Measurements from ENCODE around the gene SLX4IP. TPM values are rescaled to one million over a fixed set of nuclear protein-coding genes. Genes with fewer than 3 reads are reported as not detected.

Gene SLX4IP
- total and polyA plus RNA-seq, 3 experiments from 2014 or later, result 1.5 to 8.0 (median 7.0) TPM

DNA sequence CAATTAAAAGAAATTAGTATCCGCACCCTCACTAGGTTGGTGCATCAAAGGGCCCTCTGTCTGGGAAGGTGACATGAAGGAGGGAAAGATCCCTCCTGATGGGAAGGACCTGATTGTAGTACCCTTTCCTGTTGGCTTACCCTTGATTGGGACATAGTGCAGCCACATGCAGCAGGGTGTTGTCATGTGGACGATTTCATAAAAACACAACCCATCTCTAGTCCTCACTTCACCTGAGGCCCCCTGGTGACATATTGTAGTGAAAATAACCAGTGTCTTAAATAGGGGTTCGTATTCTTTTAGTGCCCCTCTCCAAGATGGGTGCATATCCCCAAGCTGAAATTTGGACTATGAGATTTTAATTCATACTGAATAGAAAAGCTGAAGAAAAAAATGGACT, 97.3 kb downstream of the SLX4IP start:
- POLR2A ChIA-PET, result no interaction called here
- no peak overlapping the region for H3K4me3 Mint-ChIP-seq
- Histone ChIP-seq H3K27ac (ENCODE audit: low read depth, low read length) (no peak overlapping the region), H3K4me3 (ENCODE audit: low read length) (no peak overlapping the region), H3K27me3 (ENCODE audit: insufficient read depth, low read length, poor library complexity, severe bottlenecking) (no peaks in the 10 kb centered on the region), H3K4me1 (ENCODE audit: insufficient read depth, low read length) (no peaks in the 10 kb centered on the region), H3K36me3 (ENCODE audit: insufficient read depth, low read length) (no peaks in the 10 kb centered on the region), H3K9me3 (ENCODE audit: low read length) (no peaks in the 10 kb centered on the region)
- peaks cover 0 to 11% (median 6%) of the 10 kb centered on the region in 3 donors for H3K36me3 Mint-ChIP-seq
- H3K27ac Mint-ChIP-seq, result no peak overlapping the region
- peaks cover 3 to 11% (median 5%) of the 10 kb centered on the region in 3 donors for H3K4me1 Mint-ChIP-seq
- H3K9me3 Mint-ChIP-seq, result no peaks in the 10 kb centered on the region
- no peaks in the 10 kb centered on the region for H3K27me3 Mint-ChIP-seq
- no peak for DNase-seq
- CTCF ChIA-PET, result interaction anchor here (2.0 kb wide), 1 partner anchor 10 kb away, joined by 7 read pairs; no protein-coding TSS in a partner anchor

DNA sequence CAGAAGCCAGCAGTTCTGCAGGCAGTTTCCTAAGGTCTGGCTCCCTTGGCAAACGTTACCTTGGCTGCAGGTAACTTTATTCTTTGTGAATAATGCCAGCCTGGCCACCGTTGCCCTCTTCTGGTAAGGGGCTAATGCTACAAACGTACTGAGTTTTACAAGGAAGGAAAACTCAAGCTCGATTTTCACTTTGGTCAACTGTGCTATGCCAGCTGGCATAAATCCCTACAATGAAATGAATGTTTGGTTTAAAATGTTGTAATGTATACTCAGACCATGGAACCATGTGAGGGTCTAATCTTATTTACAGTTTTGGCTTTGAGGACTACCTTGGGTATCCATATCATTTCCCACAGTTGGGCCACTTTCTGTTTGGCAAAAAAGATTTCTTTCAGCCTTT, 101.4 kb downstream of the SLX4IP start:
- Mint-ChIP-seq H3K4me1 (peaks cover 16 to 26% (median 21%) of the 10 kb centered on the region in 3 donors), H3K27me3 (no peaks in the 10 kb centered on the region), H3K36me3 (peaks cover 0 to 6% (median 6%) of the 10 kb centered on the region in 3 donors), H3K9me3 (no peaks in the 10 kb centered on the region), H3K27ac (no peak overlapping the region), H3K4me3 (no peak overlapping the region)
- POLR2A ChIA-PET, result interaction anchor here (1.0 kb wide), 1 partner anchor 103 kb away, joined by 3 read pairs; the partner anchor contains the start of gene MKKS
- H3K9me3 ChIP-seq (ENCODE audit: low read length), result no peaks in the 10 kb centered on the region
- H3K36me3 ChIP-seq (ENCODE audit: insufficient read depth, low read length), result no peaks in the 10 kb centered on the region
- peaks cover 10% of the 10 kb centered on the region for H3K4me1 ChIP-seq (ENCODE audit: insufficient read depth, low read length)
- no peaks in the 10 kb centered on the region for H3K27me3 ChIP-seq (ENCODE audit: insufficient read depth, low read length, poor library complexity, severe bottlenecking)
- peak in 2 of 5 donors; percentile 4 to 50 for DNase-seq
- no peak overlapping the region for H3K4me3 ChIP-seq (ENCODE audit: low read length)
- H3K27ac ChIP-seq (ENCODE audit: low read depth, low read length), result no peak overlapping the region
- CTCF ChIA-PET, result interaction anchor here (0.7 to 2.1 kb wide), 4 partner anchors 14 to 59 kb away, joined by 3 to 6 read pairs (median 3); no protein-coding TSS in a partner anchor

DNA sequence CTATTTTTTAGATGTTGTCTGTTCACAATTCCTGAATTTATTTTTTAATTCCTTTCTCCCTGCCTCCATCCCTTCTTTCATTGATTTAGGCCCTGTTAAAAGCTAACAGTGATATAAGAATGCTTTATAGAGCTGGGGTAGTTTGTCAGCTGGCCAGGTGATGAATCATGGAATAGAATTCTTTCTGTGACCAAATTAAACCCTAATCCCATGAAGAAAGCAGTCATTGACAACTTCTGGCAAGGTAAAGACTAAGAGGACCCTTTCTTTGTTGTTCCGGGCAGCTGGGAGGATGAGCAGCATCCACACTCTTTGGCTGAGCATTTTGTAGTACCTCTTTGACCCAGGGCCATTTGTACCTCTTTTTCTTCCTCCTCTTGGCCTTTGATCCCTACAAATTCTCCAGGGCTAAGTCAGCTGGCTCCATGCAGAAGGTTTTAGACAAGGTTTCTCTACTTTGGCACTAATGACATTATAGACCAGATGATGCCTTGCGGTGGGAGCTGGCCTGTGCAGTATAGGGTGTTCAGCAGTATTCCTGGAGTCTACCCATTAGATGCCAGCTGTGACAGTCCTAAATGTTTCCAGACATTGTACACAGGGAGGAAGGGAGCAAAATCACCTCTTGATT, 102.9 kb downstream of the SLX4IP start:
- Mint-ChIP-seq H3K4me1 (peaks cover 19 to 34% (median 23%) of the 10 kb centered on the region in 3 donors), H3K9me3 (no peaks in the 10 kb centered on the region)

DNA sequence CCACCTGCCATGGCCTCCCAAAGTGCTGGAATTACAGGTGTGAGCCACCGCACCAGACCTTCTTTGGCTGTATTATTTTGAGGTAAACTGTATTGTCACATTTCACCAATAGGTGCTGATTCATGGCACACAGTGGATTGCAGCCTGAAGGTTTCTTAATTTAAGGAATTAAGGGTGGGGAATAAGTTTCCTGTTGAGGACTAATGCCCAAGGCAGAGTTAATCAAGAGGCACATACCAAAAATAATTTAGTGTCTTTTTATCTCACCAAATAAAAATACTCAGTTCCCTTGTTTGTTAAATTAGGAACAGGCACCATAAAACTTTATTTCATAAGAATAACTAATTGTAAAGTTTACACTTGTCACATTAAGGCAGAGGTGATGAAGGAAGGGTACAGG, 103.7 kb downstream of the SLX4IP start:
- H3K4me3 ChIP-seq (ENCODE audit: low read length), result no peak overlapping the region
- peaks cover 19 to 34% (median 23%) of the 10 kb centered on the region in 3 donors for H3K4me1 Mint-ChIP-seq
- H3K9me3 ChIP-seq (ENCODE audit: low read length), result no peaks in the 10 kb centered on the region
- H3K27me3 Mint-ChIP-seq, result no peaks in the 10 kb centered on the region
- CTCF ChIA-PET, result no interaction called here
- no peaks in the 10 kb centered on the region for H3K27me3 ChIP-seq (ENCODE audit: insufficient read depth, low read length, poor library complexity, severe bottlenecking)
- no peak overlapping the region for H3K27ac ChIP-seq (ENCODE audit: low read depth, low read length)
- no peaks in the 10 kb centered on the region for H3K9me3 Mint-ChIP-seq
- H3K4me3 Mint-ChIP-seq, result no peak overlapping the region
- H3K27ac Mint-ChIP-seq, result peak overlapping the region in 2 of 8 donors; percentile 2 to 63
- POLR2A ChIA-PET, result interaction anchor here (0.6 kb wide), 1 partner anchor 107 kb away, joined by 3 read pairs; no protein-coding TSS in a partner anchor
- DNase-seq, result no peak
- peaks cover 3 to 13% (median 4%) of the 10 kb centered on the region in 3 donors for H3K36me3 Mint-ChIP-seq
- peaks cover 10% of the 10 kb centered on the region for H3K4me1 ChIP-seq (ENCODE audit: insufficient read depth, low read length)
- H3K36me3 ChIP-seq (ENCODE audit: insufficient read depth, low read length), result no peaks in the 10 kb centered on the region

More for the DNA sequence above, 102.9 kb downstream of the SLX4IP start:
- Histone ChIP-seq H3K27me3 (ENCODE audit: insufficient read depth, low read length, poor library complexity, severe bottlenecking) (no peaks in the 10 kb centered on the region), H3K4me1 (ENCODE audit: insufficient read depth, low read length) (peaks cover 10% of the 10 kb centered on the region), H3K36me3 (ENCODE audit: insufficient read depth, low read length) (no peaks in the 10 kb centered on the region), H3K27ac (ENCODE audit: low read depth, low read length) (no peak overlapping the region), H3K4me3 (ENCODE audit: low read length) (no peak overlapping the region), H3K9me3 (ENCODE audit: low read length) (no peaks in the 10 kb centered on the region)
- H3K27me3 Mint-ChIP-seq, result no peaks in the 10 kb centered on the region
- no peak for DNase-seq
- no peak overlapping the region for H3K4me3 Mint-ChIP-seq
- ChIA-PET POLR2A (no interaction called here), CTCF (interaction anchor here (0.7 kb wide), 1 partner anchor 14 kb away, joined by 3 read pairs; no protein-coding TSS in a partner anchor)
- no peak overlapping the region for H3K27ac Mint-ChIP-seq
- H3K36me3 Mint-ChIP-seq, result peaks cover 0 to 8% (median 6%) of the 10 kb centered on the region in 3 donors

DNA sequence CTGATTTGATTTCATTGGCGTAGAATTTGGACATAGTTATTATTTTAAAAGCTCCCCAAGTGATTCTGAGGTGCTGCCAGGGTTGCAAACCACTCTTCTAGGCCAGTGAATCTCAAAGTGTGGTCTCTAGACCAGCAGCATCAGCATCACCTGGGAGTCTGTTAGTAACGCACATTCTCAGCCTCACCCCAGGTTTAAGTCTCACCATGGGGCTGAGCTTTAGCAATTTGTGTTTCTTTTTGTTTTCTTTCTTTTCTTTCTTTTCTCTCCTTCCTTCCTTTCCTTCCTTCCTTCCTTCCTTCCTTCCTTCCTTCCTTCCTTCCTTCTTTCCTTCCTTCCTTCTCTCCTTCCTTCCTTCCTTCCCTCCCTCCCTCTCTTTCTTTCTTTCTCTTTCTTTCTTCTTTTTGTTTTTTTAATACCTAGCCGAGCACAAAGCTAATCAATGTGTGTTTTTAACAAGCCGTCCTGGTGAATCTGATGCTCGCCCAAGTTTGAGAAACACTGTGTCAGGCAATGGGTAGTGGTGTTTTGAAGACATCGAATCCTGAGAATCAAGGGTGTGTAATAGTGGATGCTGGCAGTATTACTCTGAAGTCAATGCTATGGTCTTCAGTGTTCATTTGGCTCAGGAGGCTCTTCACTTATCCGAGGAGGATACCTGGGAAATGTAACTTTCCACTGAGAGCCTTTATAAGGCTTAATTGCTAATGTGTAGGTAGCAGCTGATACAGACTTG, 104.9 kb downstream of the SLX4IP start:
- CTCF ChIA-PET, result interaction anchor here (0.9 kb wide), 1 partner anchor 18 kb away, joined by 3 read pairs; no protein-coding TSS in a partner anchor
- no peak overlapping the region for H3K27ac ChIP-seq (ENCODE audit: low read depth, low read length)
- Mint-ChIP-seq H3K9me3 (no peaks in the 10 kb centered on the region), H3K36me3 (peaks cover 0 to 7% (median 3%) of the 10 kb centered on the region in 3 donors), H3K27me3 (no peaks in the 10 kb centered on the region), H3K4me3 (peak overlapping the region in 2 of 7 donors; percentile 15 to 45), H3K27ac (peak overlapping the region in 5 of 8 donors; percentile 8 to 94 (median 73)), H3K4me1 (peaks cover 19 to 34% (median 21%) of the 10 kb centered on the region in 3 donors)
- no peak for DNase-seq
- peaks cover 10% of the 10 kb centered on the region for H3K4me1 ChIP-seq (ENCODE audit: insufficient read depth, low read length)
- H3K4me3 ChIP-seq (ENCODE audit: low read length), result no peak overlapping the region
- H3K9me3 ChIP-seq (ENCODE audit: low read length), result no peaks in the 10 kb centered on the region
- H3K36me3 ChIP-seq (ENCODE audit: insufficient read depth, low read length), result no peaks in the 10 kb centered on the region
- no peaks in the 10 kb centered on the region for H3K27me3 ChIP-seq (ENCODE audit: insufficient read depth, low read length, poor library complexity, severe bottlenecking)
- POLR2A ChIA-PET, result no interaction called here

DNA sequence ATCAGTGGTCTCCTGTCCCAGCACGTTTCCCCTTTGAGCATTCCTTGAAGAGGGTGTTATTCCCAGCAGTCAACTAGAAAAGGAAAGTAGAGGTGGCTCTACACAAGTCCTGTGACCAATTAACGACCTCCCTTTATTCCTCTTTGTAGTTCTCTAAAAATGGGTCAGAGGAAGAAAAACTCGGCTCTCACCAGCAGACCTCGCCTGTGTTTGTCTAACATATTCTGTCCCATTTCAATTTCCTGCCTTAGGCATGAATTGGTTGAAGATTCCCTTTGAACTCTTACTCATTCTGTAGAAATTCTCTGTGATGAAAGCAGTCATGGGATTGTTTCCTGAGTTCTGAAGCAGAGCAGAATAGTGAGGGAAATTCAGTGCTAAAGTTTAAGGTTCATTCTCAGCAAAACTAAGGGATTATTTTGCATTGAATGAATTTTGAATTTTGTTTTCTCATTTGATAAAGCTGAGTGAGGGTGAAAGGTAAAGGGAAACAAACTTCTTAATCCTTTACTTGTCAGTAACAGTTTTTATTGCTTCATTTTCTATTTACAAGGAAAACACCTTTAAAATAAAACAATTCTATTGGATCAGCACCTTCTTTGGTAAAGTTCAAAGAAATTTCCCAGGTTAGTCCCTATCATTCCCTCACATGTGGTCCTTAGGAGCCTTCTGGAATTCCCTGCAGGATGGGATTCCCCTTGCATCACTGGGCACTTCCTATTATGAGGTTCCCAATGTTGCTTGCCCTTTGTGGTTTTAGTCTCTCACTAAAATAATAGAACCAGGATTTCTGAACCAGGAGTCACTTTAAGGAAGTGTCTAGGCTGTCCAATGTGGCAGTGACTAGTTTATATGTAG, 105.8 kb downstream of the SLX4IP start:
- H3K4me3 ChIP-seq (ENCODE audit: low read length), result no peak overlapping the region
- Mint-ChIP-seq H3K36me3 (peaks cover 0 to 7% (median 3%) of the 10 kb centered on the region in 3 donors), H3K27me3 (no peaks in the 10 kb centered on the region), H3K4me1 (peaks cover 18 to 34% (median 20%) of the 10 kb centered on the region in 3 donors), H3K9me3 (no peaks in the 10 kb centered on the region), H3K4me3 (peak overlapping the region in 2 of 7 donors; percentile 15 to 45), H3K27ac (peak overlapping the region in 7 of 8 donors; percentile 8 to 94 (median 37))
- POLR2A ChIA-PET, result no interaction called here
- no peaks in the 10 kb centered on the region for H3K9me3 ChIP-seq (ENCODE audit: low read length)
- H3K36me3 ChIP-seq (ENCODE audit: insufficient read depth, low read length), result no peaks in the 10 kb centered on the region
- no peak overlapping the region for H3K27ac ChIP-seq (ENCODE audit: low read depth, low read length)
- no peaks in the 10 kb centered on the region for H3K27me3 ChIP-seq (ENCODE audit: insufficient read depth, low read length, poor library complexity, severe bottlenecking)
- DNase-seq, result no peak
- CTCF ChIA-PET, result interaction anchor here (0.9 kb wide), 1 partner anchor 17 kb away, joined by 3 read pairs; no protein-coding TSS in a partner anchor
- peaks cover 10% of the 10 kb centered on the region for H3K4me1 ChIP-seq (ENCODE audit: insufficient read depth, low read length)

DNA sequence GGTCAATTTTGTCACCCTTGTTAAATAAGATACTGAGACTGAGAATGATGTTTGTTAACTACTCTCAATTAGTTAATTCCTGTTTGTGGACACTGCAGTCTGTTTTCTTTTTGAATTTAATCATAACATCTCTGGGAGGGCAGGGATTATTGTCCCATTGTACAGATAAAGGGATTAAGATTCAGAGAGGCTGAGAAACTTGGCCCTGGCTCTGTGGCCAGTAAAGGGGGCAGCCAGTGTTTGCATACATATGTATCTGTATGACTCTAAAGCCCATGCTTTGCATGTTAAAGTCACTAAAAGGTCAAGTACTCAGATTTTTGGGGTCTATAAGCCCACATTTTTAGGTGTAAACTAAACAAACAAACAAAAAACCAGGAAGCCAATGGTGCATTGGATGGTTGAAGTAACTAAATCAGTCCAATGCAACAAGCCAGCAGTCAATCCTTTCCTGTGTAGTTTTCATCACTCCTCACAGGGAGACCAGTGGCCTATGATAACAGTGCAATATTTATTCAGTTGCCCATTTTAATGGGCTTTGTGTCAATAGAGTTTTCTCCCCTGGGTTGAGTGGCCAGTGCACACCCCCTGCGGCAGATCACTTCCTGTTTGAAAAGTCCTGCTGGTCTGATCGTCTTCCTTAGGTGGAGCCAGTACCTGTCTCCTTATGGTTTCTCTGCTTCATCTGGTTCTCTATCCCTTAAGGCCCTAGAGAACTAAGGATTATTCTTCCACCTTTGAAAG, 106.7 kb downstream of the SLX4IP start:
- ChIA-PET CTCF (no interaction called here), POLR2A (no interaction called here)
- H3K36me3 ChIP-seq (ENCODE audit: insufficient read depth, low read length), result no peaks in the 10 kb centered on the region
- peak overlapping the region in 2 of 8 donors; percentile 29 to 32 for H3K27ac Mint-ChIP-seq
- no peak overlapping the region for H3K4me3 ChIP-seq (ENCODE audit: low read length)
- DNase-seq, result no peak
- H3K4me1 ChIP-seq (ENCODE audit: insufficient read depth, low read length), result peaks cover 10% of the 10 kb centered on the region
- peaks cover 0 to 7% (median 3%) of the 10 kb centered on the region in 3 donors for H3K36me3 Mint-ChIP-seq
- no peaks in the 10 kb centered on the region for H3K9me3 Mint-ChIP-seq
- no peak overlapping the region for H3K4me3 Mint-ChIP-seq
- H3K27me3 Mint-ChIP-seq, result no peaks in the 10 kb centered on the region
- no peak overlapping the region for H3K27ac ChIP-seq (ENCODE audit: low read depth, low read length)
- peaks cover 18 to 34% (median 20%) of the 10 kb centered on the region in 3 donors for H3K4me1 Mint-ChIP-seq
- H3K27me3 ChIP-seq (ENCODE audit: insufficient read depth, low read length, poor library complexity, severe bottlenecking), result no peaks in the 10 kb centered on the region
- H3K9me3 ChIP-seq (ENCODE audit: low read length), result no peaks in the 10 kb centered on the region

All from CD8-positive, alpha-beta memory T cell (primary cell).